ENCODE results near the gene TNS4.

TNS4 gene

DNA sequence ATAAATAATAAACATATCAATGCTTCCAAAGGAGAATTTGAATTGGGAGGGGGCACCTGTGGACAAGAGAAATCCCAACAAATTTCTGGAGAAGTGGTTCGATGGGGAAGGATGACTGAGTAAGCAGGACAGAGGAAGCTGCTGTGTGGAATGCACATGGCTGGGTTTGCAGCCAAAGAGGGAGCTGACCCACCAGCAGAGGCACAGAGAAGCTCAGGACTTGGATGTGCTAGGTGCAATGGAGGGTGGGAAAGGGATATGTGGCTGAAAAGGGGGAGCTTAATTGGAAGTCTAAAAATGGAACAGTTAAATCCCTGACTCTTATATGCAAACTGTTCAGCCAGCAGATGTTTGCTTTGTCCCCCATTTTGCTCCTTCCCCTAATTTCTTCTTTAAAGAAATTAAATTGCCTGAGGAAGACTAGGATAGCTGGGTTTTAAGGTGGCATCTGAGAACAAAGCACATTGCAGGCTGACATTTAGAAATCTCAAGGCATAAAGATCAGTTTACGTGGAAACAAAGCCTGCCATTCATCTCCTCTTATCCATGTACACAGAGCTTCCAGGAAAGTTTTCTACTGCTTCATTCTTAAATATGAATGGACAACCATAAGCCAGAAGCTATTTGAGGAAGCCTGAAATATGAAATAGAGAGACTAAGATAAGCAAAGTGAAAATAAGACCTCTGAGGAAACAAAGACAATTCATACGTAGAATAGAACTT is 23.0 kb upstream of the TNS4 start:
- ChIA-PET POLR2A (no interaction called here), CTCF (interaction anchor here (0.8 to 2.1 kb wide), 2 partner anchors 9 to 202 kb away, joined by 3 to 18 read pairs; no protein-coding TSS in a partner anchor)
- TF ChIP-seq, protein P1, sequence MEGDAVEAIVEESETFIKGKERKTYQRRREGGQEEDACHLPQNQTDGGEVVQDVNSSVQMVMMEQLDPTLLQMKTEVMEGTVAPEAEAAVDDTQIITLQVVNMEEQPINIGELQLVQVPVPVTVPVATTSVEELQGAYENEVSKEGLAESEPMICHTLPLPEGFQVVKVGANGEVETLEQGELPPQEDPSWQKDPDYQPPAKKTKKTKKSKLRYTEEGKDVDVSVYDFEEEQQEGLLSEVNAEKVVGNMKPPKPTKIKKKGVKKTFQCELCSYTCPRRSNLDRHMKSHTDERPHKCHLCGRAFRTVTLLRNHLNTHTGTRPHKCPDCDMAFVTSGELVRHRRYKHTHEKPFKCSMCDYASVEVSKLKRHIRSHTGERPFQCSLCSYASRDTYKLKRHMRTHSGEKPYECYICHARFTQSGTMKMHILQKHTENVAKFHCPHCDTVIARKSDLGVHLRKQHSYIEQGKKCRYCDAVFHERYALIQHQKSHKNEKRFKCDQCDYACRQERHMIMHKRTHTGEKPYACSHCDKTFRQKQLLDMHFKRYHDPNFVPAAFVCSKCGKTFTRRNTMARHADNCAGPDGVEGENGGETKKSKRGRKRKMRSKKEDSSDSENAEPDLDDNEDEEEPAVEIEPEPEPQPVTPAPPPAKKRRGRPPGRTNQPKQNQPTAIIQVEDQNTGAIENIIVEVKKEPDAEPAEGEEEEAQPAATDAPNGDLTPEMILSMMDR (IDR thresholded peaks at IDR 0.05; ENCODE audit: control extremely low read depth, extremely low read depth, low read depth, missing control alignments) = no peak
- DNase-seq (ENCODE audit: extremely low spot score) = no peak

DNA sequence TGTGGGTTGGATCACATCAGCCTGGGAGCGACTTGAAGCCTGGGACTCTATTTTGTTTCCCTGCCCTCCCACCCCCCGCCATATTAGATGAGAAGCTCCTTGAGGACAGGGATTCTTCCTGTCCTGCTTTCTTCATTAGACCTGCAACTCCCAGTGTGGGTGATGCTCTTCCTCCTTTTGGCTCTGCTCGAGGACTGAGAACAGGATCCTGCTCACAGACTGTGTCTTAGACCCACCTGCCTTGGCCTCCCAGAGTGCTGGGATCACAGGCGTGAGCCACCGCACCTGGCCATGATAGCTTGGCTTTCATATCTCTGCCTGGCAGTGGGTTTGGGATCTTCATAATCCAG is 21.5 kb upstream of the TNS4 start:
- POLR2A ChIA-PET = interaction anchor here (0.5 kb wide), 1 partner anchor 73 kb away, joined by 3 read pairs; no protein-coding TSS in a partner anchor
- TF ChIP-seq, protein P1 (IDR thresholded peaks at IDR 0.05; ENCODE audit: control extremely low read depth, extremely low read depth, low read depth, missing control alignments) = no peak
- CTCF ChIA-PET = interaction anchor here (1.1 to 4.6 kb wide), 3 partner anchors 10 to 123 kb away, joined by 3 to 29 read pairs (median 4); no protein-coding TSS in a partner anchor
- no peak for DNase-seq (ENCODE audit: extremely low spot score)

DNA sequence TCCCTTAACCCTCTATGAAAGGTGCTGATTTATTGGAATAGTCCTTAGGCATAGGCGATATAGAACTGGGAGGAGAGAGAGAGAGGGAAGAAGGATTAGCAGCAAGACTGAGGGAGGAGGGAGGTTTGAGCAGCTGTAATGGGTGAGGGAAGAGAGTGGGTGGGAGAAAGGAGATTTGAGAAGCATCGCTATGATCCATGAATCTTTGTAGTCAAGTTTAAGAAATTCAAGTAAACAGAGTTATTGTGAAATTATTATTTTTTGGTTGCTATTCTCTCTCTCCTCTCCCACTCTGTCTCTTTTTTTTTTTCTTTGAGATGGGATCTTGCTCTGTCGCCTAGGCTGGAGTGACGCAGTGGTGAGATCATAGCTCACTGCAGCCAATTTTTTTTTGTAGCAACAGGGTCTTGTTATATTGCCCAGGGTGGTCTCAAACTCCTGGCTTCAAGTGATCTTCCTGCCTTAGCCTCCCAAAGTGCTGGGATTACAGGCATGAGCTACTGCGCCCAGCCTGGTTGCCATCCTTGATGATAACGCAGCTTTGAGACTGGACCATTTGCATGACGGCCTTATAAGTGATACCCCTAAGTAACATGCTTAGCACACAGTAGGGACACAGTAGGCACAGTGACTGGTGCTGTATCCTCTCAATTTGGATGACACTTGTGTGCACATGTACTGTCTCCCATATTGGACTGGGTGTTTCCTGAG is 21.0 kb upstream of the TNS4 start:
- ChIA-PET POLR2A (no interaction called here), CTCF (interaction anchor here (1.1 to 4.6 kb wide), 3 partner anchors 10 to 122 kb away, joined by 3 to 29 read pairs (median 4); no protein-coding TSS in a partner anchor)
- no peak for DNase-seq (ENCODE audit: extremely low spot score)
- TF ChIP-seq, protein P1 (IDR thresholded peaks at IDR 0.05; ENCODE audit: control extremely low read depth, extremely low read depth, low read depth, missing control alignments) = no peak

DNA sequence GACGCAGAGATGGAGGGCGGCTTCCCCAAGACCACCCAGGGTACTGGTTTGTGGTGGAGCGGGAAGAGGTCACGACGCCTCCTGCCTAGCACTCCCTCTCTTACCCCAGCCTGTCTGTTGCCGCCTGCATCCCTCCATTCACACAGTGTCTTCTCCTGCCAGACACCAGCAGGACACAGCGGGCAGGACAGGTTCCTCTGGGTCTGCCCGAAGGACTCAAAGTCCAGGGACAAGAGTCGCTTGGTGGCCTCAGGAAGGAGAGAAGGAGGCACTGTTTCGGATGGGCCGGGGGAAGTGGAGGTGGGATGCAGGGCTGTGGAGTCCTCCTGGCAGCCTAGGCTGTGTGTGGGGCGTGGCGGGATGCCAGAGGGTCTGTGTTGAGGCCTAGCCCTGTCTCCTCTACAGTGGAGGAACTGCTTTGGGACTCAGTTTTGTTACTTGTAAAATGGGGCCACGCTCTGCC is 19.6 kb upstream of the TNS4 start:
- TF ChIP-seq, protein P1 (IDR thresholded peaks at IDR 0.05; ENCODE audit: control extremely low read depth, extremely low read depth, low read depth, missing control alignments) = no peak
- POLR2A ChIA-PET = no interaction called here
- CTCF ChIA-PET = interaction anchor here (1.1 to 4.6 kb wide), 2 partner anchors 12 to 45 kb away, joined by 4 to 29 read pairs; no protein-coding TSS in a partner anchor
- DNase-seq (ENCODE audit: extremely low spot score) = no peak

DNA sequence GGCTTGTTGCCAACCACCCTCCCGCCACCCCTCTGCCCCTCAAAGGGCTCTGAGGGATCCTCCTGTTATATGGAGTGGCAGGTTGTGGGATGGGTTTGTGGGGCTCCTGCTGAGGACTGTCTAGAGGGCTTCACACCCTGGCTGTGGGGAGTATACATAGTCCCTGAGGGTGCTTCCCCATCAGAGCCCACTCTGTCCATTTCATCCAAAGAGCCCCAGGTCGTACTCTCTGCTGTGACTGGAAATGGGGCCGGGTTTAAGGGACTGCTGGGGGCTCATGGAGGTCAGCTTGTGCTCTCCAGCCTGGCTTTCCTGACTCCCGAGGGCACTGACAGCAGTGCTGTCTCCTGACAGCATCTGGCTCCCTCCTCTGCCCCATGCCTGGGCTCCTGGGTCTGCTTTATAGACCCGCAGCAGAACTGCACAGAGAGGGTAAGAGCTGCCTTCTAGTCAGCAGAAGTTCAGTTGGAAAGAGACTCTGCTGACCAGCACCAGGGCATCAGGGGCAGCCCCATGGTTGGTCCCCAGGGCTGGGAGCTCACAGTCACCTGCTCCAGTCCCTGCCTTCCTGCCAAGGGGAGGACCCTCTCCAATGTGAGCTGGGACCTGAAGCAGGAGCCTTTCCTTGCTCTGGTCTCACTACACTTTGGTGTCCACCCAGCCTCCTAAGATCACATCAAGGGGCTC is 17.8 kb upstream of the TNS4 start:
- DNase-seq (ENCODE audit: extremely low spot score) = no peak
- ChIA-PET POLR2A (no interaction called here), CTCF (interaction anchor here (0.9 to 4.6 kb wide), 4 partner anchors 8 to 47 kb away, joined by 3 to 29 read pairs (median 4); no protein-coding TSS in a partner anchor)
- TF ChIP-seq, protein P1 (IDR thresholded peaks at IDR 0.05; ENCODE audit: control extremely low read depth, extremely low read depth, low read depth, missing control alignments) = no peak
